ENCODE results near the gene NKAIN2. TPM values are rescaled to one million over a fixed set of nuclear protein-coding genes. Genes with fewer than 3 reads are reported as not detected.

NKAIN2 gene
- total RNA-seq, 4 donors from 2014 or later: 0.31 to 0.58 (median 0.39) TPM; not detected in 1

GRCh38 chr6:124613031-124613430 is 809.4 kb downstream of the NKAIN2 start:
- no peak overlapping the region for H3K27ac ChIP-seq
- no peak for DNase-seq
- H3K27me3 ChIP-seq: no peaks in the 10 kb centered on the region
- no peaks in the 10 kb centered on the region for H3K9me3 ChIP-seq
- no peak for ATAC-seq
- in situ Hi-C loops (cut with MboI; ENCODE audit: low sequenced_read_pairs in 4 of 4): no loop called here
- H3K4me3 ChIP-seq: no peak overlapping the region
- intact Hi-C loops (cut with DNase I; ENCODE audit: low total_unique reads): no loop called here
- TF ChIP-seq POLR2A (IDR thresholded peaks at IDR 0.05) (no peak), CTCF (IDR thresholded peaks at IDR 0.05 in 4 of 5, conservative IDR thresholded peaks at IDR 0.05 in 1 of 5) (no peak)
- H3K4me1 ChIP-seq: no peaks in the 10 kb centered on the region
- H3K36me3 ChIP-seq: no peaks in the 10 kb centered on the region

- H3K27ac ChIP-seq: no peak overlapping the region
- H3K4me1 ChIP-seq: no peaks in the 10 kb centered on the region
- no peaks in the 10 kb centered on the region for H3K9me3 ChIP-seq
- no peak overlapping the region for H3K4me3 ChIP-seq
- no peak for DNase-seq
- ATAC-seq: no peak
- intact Hi-C loops (cut with DNase I; ENCODE audit: low total_unique reads): no loop called here
- no peaks in the 10 kb centered on the region for H3K36me3 ChIP-seq
- no peaks in the 10 kb centered on the region for H3K27me3 ChIP-seq
- in situ Hi-C loops (cut with MboI; ENCODE audit: low sequenced_read_pairs in 4 of 4): no loop called here
- TF ChIP-seq CTCF (IDR thresholded peaks at IDR 0.05 in 4 of 5, conservative IDR thresholded peaks at IDR 0.05 in 1 of 5) (no peak), POLR2A (IDR thresholded peaks at IDR 0.05) (no peak)
Measured at GRCh38 chr6:124622351-124622750, 818.7 kb downstream of the NKAIN2 start.

GRCh38 chr6:124633655-124634054 is 830.0 kb downstream of the NKAIN2 start:
- H3K36me3 ChIP-seq: no peaks in the 10 kb centered on the region
- peaks cover 0 to 4% of the 10 kb centered on the region in 2 donors for H3K4me1 ChIP-seq
- intact Hi-C loops (cut with DNase I; ENCODE audit: low total_unique reads): no loop called here

GRCh38 chr6:124640432-124640831 is 836.8 kb downstream of the NKAIN2 start:
- TF ChIP-seq CTCF (IDR thresholded peaks at IDR 0.05 in 4 of 5, conservative IDR thresholded peaks at IDR 0.05 in 1 of 5): no peak
- TF ChIP-seq POLR2A (IDR thresholded peaks at IDR 0.05): no peak
- H3K27me3 ChIP-seq: no peaks in the 10 kb centered on the region
- H3K4me1 ChIP-seq: no peaks in the 10 kb centered on the region
- H3K4me3 ChIP-seq: no peak overlapping the region
- intact Hi-C loops (cut with DNase I; ENCODE audit: low total_unique reads) (no loop called here), in situ Hi-C loops (cut with MboI; ENCODE audit: low sequenced_read_pairs in 4 of 4) (no loop called here)
- DNase-seq (no peak), ATAC-seq (no peak)
- no peaks in the 10 kb centered on the region for H3K9me3 ChIP-seq
- H3K27ac ChIP-seq: no peak overlapping the region
- no peaks in the 10 kb centered on the region for H3K36me3 ChIP-seq

More at GRCh38 chr6:124633655-124634054, 830.0 kb downstream of the NKAIN2 start:
- no peak overlapping the region for H3K27ac ChIP-seq
- DNase-seq: no peak
- no peak for ATAC-seq
- no peaks in the 10 kb centered on the region for H3K9me3 ChIP-seq
- in situ Hi-C loops (cut with MboI; ENCODE audit: low sequenced_read_pairs in 4 of 4): no loop called here
- no peaks in the 10 kb centered on the region for H3K27me3 ChIP-seq
- no peak for TF ChIP-seq CTCF (IDR thresholded peaks at IDR 0.05 in 4 of 5, conservative IDR thresholded peaks at IDR 0.05 in 1 of 5)
- no peak for TF ChIP-seq POLR2A (IDR thresholded peaks at IDR 0.05)
- no peak overlapping the region for H3K4me3 ChIP-seq

GRCh38 chr6:124655866-124656265 is 852.2 kb downstream of the NKAIN2 start:
- Histone ChIP-seq H3K4me3 (no peak overlapping the region), H3K27ac (no peak overlapping the region), H3K27me3 (no peaks in the 10 kb centered on the region), H3K9me3 (no peaks in the 10 kb centered on the region), H3K36me3 (no peaks in the 10 kb centered on the region), H3K4me1 (no peaks in the 10 kb centered on the region)
- no peak for DNase-seq
- in situ Hi-C loops (cut with MboI; ENCODE audit: low sequenced_read_pairs in 4 of 4): no loop called here
- no peak for TF ChIP-seq CTCF (IDR thresholded peaks at IDR 0.05 in 4 of 5, conservative IDR thresholded peaks at IDR 0.05 in 1 of 5)
- no peak for TF ChIP-seq POLR2A (IDR thresholded peaks at IDR 0.05)
- ATAC-seq: no peak
- intact Hi-C loops (cut with DNase I; ENCODE audit: low total_unique reads): no loop called here
